Left forelimb (tissue), 1 donor: Measurements from ENCODE around the gene NRP2.

Source experiments
- DNase-seq: peaks from one replicate; pipeline ENCODE4 v3.0.0-alpha.2; 2018; ENCODE audit warnings: low spot score

Gene NRP2, protein sequence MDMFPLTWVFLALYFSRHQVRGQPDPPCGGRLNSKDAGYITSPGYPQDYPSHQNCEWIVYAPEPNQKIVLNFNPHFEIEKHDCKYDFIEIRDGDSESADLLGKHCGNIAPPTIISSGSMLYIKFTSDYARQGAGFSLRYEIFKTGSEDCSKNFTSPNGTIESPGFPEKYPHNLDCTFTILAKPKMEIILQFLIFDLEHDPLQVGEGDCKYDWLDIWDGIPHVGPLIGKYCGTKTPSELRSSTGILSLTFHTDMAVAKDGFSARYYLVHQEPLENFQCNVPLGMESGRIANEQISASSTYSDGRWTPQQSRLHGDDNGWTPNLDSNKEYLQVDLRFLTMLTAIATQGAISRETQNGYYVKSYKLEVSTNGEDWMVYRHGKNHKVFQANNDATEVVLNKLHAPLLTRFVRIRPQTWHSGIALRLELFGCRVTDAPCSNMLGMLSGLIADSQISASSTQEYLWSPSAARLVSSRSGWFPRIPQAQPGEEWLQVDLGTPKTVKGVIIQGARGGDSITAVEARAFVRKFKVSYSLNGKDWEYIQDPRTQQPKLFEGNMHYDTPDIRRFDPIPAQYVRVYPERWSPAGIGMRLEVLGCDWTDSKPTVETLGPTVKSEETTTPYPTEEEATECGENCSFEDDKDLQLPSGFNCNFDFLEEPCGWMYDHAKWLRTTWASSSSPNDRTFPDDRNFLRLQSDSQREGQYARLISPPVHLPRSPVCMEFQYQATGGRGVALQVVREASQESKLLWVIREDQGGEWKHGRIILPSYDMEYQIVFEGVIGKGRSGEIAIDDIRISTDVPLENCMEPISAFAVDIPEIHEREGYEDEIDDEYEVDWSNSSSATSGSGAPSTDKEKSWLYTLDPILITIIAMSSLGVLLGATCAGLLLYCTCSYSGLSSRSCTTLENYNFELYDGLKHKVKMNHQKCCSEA

DNA sequence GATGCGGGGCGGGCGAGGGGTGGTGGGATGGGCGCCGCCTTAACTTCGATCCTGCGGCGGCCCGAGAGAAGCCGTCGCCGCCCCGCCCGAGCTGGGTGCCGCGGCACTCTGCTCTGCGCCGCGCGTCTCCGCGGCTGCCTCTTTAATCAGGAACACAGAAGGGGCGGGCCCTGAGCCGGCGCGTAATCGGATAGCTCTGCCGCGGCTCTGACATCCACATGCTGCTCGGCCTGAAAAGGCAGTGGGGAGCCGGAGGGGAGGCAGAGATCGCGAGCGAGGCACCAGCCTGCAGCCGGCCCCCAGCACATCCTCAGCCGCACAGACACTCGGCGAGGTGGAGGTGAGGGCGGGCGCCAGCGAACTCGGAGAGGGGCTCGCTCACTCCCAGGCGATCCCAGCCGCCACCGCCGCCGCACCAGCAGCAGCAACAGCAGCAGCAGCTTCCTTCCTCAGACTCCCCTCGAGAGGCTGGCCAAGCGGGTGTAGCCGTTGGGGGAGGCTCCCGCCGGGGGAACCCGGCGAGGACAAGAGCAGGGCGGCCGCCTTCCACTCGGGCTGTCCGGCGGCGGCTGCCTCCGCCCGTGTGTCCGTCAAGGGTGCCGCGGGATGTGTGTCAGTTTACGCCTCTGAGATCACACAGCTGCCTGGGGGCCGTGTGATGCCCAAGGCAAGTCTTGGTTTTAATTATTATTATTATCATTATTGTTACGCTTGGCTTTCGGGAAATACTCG, at the start of gene NRP2:
Gene NRP2, plus strand, starts transcription at position 263 of the 732 bp plus-strand sequence. CDS start 790 bp downstream, outside the sequence.
- peak; percentile 90 for DNase-seq

DNA sequence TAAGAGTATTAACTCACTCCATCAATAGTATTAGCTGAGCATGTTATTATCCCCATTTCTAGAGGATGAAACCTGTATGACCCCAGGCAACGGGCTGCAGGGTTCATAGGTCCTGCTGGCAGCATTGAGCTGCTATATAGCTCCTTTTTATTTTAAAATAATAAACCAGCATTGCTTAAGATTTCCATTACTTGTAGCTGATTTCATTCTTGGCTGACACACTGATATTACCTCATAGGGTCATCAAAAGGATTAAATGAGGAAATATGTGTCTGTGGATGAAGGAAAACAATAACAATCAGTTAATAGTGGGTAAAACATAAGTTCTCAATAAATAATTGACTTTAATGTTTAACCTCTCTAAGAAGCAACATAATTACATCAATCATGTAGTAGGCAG, 48.3 kb upstream of the NRP2 start:
- no peak for DNase-seq

- DNase-seq = no peak
These were observed 45.6 kb upstream of the NRP2 start for GRCh38 chr2:205636549-205637319.

- DNase-seq = no peak
These were observed 45.0 kb upstream of the NRP2 start for GRCh38 chr2:205637320-205637602.

DNA sequence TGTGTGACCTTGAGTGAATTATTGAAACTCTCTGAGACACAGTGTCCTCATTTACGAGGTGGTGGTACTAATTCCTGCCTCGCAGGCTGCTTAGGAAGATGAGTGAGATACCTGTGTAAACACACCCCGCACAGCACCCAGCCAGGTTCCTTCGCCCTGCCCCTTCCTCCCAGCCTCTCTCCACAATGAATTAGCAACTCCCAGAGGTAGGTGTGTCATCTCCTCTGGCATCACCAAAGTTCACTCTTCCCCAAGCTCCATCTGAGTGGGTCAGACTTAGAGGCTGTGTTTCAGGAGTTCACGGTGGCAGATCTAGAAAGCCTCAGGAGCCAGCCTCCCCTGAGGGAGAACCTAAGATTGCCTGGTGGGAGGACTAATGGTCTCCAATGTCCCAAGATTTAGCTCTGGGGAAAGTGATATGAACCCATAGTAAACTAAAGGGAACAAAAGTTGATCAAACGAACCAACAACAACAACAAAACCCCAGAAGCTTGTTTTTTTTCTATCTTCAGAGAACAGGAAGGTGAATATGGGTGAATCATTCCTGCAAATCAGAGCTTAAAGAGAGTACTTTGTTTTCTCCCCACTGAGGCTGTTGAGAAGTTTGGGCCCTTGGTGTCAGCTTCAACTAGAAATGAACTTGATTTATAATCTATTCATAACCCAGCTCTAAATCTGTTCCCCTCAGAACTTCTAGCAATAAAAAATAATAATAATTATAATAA, 44.4 kb upstream of the NRP2 start:
- DNase-seq = no peak

DNA sequence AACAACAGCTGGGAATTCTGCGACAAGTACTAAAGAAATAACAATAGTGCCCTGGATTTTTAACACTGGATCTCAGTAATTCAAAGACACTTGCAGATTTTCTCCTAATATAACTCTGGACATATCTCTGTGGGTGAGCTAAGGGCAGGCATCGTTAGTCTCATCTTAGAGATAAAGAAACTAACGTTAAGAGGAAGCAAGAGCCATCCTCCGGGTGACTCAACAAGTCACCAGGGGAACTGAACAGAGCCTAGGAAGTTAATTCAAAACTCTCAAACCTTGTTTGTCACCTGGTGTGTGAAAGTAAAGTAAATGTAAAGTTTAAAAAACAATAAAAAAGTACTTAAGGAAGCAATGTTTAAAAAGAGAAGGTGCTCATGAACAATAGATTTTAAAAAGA, 41.6 kb upstream of the NRP2 start:
- no peak for DNase-seq

- no peak for DNase-seq
These were observed 39.5 kb upstream of the NRP2 start for GRCh38 chr2:205642599-205643356.

GRCh38 chr2:205643391-205643885, 38.9 kb upstream of the NRP2 start:
- DNase-seq = no peak

DNA sequence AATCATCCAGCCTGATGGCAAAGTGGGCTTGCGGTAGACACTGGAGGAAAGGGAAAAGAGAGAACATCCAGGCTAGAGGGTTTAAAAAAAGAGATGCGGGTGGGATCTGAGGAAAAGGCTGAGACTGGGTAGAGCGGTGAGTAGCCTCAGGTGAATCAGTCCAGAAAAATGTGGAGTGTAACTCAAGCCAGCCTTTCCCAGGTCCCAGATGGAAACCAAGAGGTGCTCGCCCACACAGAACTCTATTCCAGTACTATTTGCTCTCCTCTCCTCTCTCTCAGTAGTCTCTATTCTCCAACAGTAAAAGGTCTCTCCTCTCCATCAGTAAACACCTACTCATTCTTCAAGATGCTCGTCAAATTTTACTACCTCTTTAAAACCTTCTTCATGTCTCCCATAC, 38.3 kb upstream of the NRP2 start:
- no peak for DNase-seq

GRCh38 chr2:205646680-205647079, 35.6 kb upstream of the NRP2 start:
- no peak for DNase-seq

DNA sequence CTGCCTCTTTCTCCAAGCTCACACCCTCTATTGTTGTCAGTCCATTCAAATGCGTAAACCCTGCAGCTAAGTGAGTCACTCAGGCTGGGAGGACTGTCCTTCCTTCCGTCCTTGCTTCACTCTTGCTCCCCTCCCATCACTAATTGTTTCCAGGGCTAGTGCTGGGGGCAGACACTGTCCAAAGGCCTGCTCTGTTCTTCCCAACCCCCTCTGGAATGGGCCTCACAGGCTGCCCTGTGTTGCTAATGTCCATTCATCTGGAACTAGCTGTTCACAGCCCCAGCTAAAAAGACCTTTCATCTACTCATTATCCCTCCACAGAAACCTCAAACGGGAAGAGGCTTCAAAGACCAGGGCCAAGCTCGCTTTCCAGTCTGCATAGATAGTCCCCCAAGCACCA, 31.9 kb upstream of the NRP2 start:
- DNase-seq = no peak

DNA sequence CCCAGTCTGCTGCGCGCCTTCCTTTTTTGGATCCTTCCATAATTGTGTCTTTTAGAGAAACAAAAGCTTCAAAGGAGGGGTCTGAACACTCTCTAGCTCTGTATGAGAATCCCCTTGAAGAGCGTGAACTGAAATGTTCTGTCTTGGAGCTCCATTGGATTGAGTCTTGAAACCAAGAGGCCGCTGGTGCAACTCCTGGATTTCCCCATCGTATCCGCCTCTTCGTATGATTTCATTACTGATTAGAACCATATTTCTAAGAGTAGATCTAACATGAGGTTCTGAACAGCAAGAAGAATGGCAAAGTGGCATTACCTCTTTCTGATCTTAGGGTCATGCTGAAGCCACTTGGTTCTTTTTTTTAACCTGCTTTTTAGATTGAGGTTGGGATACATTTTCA, 31.4 kb upstream of the NRP2 start:
- no peak for DNase-seq

GRCh38 chr2:205651719-205652118, 30.6 kb upstream of the NRP2 start:
- DNase-seq = no peak

GRCh38 chr2:205654878-205655605, 27.3 kb upstream of the NRP2 start:
- DNase-seq = no peak

DNA sequence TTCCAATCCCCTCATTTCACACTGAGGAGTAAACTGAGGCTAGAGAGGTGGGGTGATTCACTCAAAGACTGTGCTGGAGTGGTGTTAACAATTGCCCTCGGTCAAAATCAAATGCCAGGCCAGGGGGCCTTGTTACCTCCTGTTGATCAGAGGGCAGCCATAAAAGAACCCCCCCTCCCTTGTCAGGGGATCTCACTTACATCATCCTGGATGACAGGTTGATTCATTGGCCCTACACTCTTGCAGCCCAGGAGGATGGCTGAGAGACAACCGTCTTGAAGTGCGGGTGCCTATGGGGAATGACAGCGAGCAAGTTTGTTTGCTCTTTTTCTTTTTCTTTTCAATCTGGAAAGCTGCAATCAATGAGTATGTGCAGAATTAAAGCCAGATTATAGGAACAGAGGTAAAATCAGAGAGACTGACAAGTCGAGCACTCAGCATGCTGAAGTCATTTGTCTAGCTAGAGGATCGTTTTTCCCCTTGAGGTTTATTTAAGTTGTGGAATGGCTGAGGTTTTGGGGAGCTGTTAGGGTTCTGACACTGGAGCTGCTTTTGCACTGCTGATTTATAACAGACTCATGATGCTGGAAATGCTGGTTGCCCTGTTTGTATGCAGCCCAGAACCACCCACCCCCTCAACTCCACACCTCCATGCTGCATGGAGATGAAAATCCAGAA, 26.4 kb upstream of the NRP2 start:
- DNase-seq = no peak

GRCh38 chr2:205656461-205656860, 25.8 kb upstream of the NRP2 start:
- no peak for DNase-seq

DNA sequence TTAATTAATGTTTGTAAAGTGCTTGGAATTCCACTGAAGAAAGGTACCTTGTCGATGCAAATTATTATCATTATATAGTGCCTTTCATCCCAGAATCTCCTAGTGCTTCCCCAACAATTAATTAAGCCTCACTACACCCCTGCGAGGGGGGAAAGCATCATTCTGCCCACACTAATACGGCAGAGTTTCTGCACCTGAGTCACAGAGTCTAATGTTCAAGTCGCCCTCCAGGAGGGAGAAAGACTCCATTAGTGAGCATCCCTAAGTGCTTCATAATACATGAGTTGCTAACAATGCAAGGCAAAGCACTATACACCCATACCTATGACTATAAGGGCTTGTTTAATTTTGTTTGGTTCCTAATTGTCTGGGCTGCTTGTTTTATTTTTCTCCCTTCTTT, 25.4 kb upstream of the NRP2 start:
- no peak for DNase-seq

DNA sequence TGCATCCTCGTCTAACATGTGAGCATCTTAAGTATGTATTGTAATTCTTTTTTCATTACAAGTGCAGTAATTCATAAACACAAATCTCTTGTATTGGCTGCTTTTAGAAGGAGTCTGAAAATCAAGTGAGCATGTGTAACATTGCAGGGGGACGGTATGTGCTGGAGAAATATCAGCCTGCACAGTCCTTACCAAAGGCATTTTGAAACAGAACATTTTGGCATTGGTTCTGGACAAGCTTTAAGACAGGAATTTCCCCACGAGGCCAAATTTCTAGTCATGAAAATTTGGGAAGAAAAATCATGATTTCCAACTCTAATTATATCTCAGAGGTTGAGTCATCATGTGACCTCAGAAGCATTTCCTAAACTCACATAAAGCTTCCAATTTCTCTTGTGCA, 24.7 kb upstream of the NRP2 start:
- no peak for DNase-seq

GRCh38 chr2:205658068-205658467, 24.2 kb upstream of the NRP2 start:
- no peak for DNase-seq
